Fibroblast of skin of back (primary cell): ENCODE results near the gene PHKG1. TPM values are rescaled to one million over a fixed set of nuclear protein-coding genes. Genes with fewer than 3 reads are reported as not detected.
"Not testable (repeated sequence)": the region's sequence is repeated elsewhere in the genome, so short reads cannot be mapped to it uniquely, and the experiment has no call there.

Source experiments
- DNase-seq: peaks from one replicate; pipeline ENCODE4 v3.0.0-alpha.2; 2013
- polyA plus RNA-seq, 2 experiments: library from polyadenylated mRNA; unstranded; fragments of 120-200 nt; gene quantifications; one replicate each; pipeline ENCODE4 v1.2.1, GENCODE V29; 2013; ENCODE audit not compliant: insufficient read length in 2 of 2

Gene PHKG1
- polyA plus RNA-seq (2013, experiment 1 of 2; ENCODE audit: insufficient read length), result 1.1 TPM
- 0.71 TPM for polyA plus RNA-seq (2013, experiment 2 of 2; ENCODE audit: insufficient read length)

- peak; percentile 76 for DNase-seq
Observed at GRCh38 chr7:56092789-56093531, at the start of gene PHKG1. Gene PHKG1 (minus strand): TSS chr7:56092952. CDS start chr7:56088941, 4,011 bp downstream.

- DNase-seq, result not testable (repeated sequence)
Observed at GRCh38 chr7:56131062-56131461, 38.3 kb upstream of the PHKG1 start.

GRCh38 chr7:56127241-56127975 is 34.7 kb upstream of the PHKG1 start:
- no peak for DNase-seq

GRCh38 chr7:56125831-56126230 is 33.1 kb upstream of the PHKG1 start:
- DNase-seq, result no peak

GRCh38 chr7:56124981-56125380 is 32.2 kb upstream of the PHKG1 start:
- DNase-seq, result no peak

GRCh38 chr7:56121440-56121839 is 28.7 kb upstream of the PHKG1 start:
- no peak for DNase-seq

GRCh38 chr7:56115852-56116538 is 23.2 kb upstream of the PHKG1 start, which contains the start of gene NUPR2:
Gene NUPR2 (minus strand): TSS chr7:56116417. CDS start chr7:56116314, 103 bp downstream.
- no peak for DNase-seq

GRCh38 chr7:56112244-56112643 is 19.5 kb upstream of the PHKG1 start:
- DNase-seq, result not testable (repeated sequence)

- DNase-seq, result no peak
Observed at GRCh38 chr7:56110611-56111010, 17.9 kb upstream of the PHKG1 start.

GRCh38 chr7:56107954-56108258 is 15.2 kb upstream of the PHKG1 start:
- no peak for DNase-seq

GRCh38 chr7:56106108-56107073 is 13.6 kb upstream of the PHKG1 start, which contains the start of gene CHCHD2:
Gene CHCHD2 (minus strand): TSS chr7:56106476. CDS start chr7:56106413, 63 bp downstream.
- DNase-seq, result peak; percentile 99

GRCh38 chr7:56105508-56105907 is 12.8 kb upstream of the PHKG1 start:
- DNase-seq, result peak; percentile 79

GRCh38 chr7:56104138-56104537 is 11.4 kb upstream of the PHKG1 start:
- DNase-seq, result not testable (repeated sequence)

- no peak for DNase-seq
Observed at GRCh38 chr7:56099653-56100052, 6.9 kb upstream of the PHKG1 start.

- DNase-seq, result not testable (repeated sequence)
Observed at GRCh38 chr7:56098187-56099008, 5.6 kb upstream of the PHKG1 start.

- peak; percentile 68 for DNase-seq
Observed at GRCh38 chr7:56097700-56098099, 4.9 kb upstream of the PHKG1 start.

- DNase-seq, result not testable (repeated sequence)
Observed at GRCh38 chr7:56092388-56092787, 364 bp downstream of the PHKG1 start.

- DNase-seq, result no peak
Observed at GRCh38 chr7:56091591-56091990, 1.2 kb downstream of the PHKG1 start.

GRCh38 chr7:56087445-56087844 is 5.3 kb downstream of the PHKG1 start:
- no peak for DNase-seq

- no peak for DNase-seq
Observed at GRCh38 chr7:56086761-56087160, 6.0 kb downstream of the PHKG1 start.
